HG02870 (cell line): ENCODE data around the gene TMEM273.

Source experiments
- ATAC-seq: cut with Tn5 transposase; IDR thresholded peaks from one replicate; pipeline ENCODE4 v1.9.1; 2021; ENCODE audit warnings: mild to moderate bottlenecking, moderate library complexity; ENCODE audit not compliant: unreplicated experiment

TMEM273 gene

DNA sequence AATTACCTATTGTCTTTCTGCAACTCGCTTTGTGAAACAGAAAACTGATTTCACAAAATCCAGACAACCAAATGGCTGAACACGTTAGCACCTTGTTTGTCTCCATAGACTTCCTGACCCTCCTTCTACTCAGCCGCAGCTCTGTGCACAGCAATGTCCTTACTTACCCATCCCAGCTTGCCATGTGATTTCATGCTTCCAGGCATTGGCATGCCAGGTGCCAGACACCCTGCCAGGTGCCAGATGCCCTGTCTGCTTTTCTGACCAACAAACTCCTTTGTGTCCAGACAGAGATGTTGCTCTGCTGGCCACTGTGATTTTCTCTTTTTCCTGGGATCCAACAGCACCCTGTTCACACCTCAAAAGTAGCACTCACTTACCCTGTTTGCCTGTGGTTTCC is 38.3 kb downstream of the TMEM273 start:
- ATAC-seq: no peak

DNA sequence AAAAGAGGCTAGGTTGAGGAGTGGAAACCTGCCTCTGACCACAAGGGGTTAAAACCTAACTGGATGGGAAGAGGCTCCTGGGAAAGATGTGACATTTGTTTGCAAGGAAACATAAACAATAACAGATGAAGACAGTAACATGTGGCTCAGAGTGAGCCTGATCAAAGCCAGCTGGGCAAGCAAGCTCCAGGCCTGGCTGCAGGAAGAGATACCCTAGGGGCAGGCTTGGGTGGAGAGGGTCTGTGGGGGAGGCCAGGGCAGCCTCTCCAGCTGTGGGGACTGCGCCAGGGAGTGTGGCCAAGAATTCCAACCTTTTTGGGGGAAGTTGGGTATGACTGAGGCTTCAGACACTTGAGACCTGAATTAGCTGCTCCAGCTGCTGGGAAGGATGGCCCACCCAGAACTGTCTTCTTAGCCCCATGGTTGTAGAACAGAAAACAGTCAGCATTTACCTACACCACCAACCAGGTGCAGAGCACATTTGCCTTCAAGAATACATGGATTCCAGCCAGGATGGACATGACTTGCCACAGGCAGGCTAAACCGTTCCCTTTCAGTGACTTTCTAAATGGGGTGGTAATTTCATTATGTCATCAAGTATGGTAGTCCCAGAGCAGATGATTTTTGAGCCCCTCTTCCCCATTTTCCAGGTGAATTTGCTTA is 44.0 kb downstream of the TMEM273 start:
- no peak for ATAC-seq

DNA sequence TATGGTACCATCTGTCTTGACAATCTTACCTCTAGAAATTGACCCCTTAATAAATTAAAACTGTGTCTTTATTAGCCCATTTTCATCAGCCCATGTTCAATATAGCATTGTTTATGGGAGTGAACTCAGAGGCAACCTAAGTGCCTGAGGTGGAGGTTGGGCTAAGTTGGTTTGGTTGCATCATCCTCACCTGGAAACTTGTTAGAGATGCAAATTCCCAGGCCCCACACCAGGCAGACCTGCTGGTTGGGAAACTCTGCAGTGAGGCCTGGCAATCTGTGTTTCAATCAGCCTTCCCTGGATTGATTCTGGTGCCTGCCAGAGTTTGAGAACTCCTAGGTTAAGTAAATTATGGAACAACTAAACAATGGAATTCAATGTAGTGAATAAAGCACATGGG is 44.9 kb downstream of the TMEM273 start:
- no peak for ATAC-seq

DNA sequence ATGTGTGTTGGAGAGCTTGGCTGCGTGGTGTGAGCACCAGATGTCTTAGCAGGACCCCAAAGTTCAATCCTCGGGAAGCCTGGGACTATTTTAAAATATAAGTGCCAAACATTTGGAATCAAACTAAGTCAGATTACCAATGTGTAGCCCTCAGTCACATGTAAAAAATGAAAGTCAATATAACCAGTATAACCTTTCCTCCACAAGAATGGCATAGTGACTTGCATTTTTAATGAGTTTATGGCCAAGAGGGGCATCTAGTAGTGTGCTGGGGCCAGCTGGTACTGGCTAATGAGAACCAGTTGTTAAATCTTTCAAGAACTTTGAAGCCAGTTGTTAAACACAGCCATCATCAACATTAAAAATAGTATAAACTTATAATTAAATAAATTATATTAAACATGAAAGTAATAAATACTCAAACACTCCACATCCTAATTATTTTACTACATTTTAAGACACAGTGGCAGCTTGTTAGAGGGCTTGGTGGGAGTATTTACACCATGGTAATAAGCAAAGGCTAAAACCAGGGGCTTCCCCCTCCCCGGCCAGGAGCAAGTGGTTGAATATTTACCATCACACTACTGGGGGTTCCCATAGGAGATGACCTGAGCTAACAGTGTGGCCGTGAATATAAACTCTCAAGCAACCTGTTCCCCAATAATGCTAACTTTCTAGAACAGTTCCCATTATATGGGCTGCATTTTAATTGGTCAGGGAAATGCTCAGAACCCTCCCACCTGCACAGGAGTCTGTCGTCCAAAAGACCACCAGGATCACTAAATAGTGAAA is 46.5 kb downstream of the TMEM273 start:
- no peak for ATAC-seq

DNA sequence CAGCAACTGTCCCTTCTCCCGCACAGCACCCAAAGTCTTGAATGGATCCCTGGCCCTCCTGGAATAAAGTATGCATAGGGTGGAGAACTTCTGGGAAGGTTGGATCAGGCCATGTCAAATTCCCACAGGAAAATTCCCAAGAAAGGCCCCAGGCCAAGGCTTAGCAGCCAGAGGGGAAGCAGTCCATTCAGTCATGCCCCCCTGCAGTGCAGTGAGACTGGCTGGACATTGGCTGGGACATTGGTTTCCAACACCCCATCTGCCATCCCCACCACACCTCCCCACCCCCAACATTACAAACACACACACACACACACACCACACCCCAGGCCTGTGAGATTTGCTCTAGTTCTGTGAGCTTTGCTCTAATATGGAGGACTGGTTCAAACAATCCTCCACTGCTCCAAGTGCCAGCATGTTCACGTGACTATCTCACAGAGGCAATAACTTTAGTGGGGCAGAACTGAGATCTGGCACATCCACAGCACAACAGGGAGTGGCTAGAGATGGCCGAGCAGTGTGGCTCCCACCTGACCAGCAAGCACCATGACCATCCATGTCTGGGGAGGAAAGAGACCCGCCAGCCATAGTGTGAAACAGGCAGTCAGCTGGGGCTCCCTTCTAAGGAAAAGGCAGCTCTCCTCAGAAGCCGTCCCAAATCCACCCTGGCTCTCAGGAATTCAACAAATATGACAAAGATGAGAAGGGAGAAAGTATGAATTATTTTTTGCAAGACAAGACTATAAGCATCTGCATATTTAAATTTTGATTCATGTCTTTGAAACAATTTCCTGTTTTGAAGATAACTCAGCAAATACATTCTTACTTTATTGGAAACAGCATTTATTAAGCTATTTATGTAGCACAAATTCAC is 47.6 kb downstream of the TMEM273 start:
- ATAC-seq: no peak

DNA sequence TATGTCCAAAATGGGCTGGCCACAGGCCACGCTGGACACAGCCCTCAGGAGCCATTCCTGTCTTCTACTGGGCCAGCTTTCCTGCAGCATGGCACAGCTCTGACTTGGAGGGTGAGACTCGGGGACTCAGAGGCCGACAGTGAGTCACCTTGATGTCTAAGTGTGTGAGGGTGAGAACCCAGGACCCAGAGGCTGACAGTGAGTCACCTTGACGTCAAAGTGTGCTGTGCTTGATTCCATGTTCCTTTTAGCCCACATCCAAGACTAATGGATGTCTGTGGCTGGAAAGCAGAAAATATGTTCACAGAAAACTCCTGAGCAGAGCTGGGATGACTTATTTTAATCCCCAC is 48.4 kb downstream of the TMEM273 start:
- no peak for ATAC-seq

DNA sequence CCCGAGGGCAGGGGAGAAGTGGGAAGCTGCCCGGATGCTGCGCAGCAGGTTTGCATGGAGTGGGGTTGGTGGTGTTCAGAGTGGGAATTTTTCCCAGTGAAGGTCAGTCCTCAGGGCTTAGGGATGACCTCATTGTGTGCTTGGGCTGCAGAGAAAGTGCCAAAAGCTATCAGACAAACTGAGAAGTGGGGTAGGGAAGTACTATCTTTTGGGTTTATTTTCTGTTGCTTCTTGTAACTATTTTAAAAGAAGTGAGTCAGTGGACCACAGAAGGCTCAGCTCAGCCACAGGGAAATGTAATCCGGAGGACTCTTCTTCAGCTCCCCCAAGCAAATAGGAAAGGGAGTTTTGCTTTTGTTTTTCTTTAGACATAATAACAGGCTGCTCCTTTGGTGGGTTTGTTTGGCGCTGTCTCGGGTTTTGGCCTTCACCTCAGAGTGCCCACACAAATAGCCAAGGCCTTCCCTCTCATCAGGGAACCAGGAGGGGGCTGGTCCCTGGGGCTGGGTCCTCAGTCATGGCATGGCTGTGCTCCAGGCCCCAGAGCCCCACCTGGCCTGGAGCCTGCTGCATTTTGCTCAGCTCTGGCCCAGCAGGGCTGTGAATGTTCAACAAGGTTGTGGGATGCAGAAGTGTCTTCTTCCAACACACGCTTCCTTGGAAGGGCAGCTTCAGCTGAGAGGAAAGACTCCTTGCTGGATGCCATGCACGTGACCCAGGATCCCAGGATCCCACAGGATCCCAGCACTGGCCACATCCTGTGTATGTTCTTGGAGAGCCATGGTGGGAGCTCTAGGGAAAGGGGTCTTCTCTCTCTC is 49.0 kb downstream of the TMEM273 start:
- ATAC-seq: no peak

DNA sequence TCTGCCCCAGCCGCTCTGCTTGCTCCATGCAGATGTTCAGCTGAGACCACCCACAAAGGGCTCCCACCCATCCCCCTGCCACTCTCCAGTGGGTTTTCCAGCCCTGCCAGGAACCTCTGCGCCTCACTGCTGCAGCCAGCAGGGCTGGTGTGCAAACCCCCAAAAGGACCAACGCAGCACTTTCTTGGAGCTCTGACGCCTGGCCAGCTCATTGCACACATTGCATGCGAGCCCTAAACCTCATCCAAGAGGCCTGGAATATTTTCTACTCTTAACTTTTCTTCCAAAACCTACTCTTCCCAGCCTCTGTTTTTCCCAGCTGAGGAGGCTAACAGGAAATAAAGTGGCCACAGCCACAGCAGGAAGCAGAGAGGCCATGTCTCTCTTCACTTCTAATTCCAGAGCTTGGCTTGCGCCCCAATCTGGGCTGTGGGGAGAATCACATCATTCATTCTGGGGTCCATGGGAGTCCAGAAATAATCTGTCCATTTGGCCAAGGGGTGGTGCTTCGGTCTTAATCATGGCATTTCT is 49.8 kb downstream of the TMEM273 start:
- no peak for ATAC-seq

DNA sequence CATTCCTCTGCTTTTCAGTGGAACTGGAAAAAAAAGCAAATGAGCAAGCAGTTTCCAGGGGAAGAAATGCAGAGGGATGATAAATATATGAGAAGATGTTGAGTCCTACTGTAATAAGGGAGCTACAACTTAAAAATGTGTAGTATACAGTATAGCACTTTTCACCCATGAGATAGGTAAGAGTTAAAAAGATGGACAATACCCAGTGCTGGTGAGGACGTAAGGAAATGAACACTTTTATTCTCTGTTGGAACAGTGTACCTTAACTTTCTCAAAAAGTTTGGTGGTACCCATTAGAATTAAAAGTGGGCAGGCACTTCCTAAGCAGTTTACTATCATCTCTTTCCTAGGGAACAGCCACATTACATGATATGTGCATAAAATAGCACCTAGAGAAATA is 51.7 kb downstream of the TMEM273 start:
- no peak for ATAC-seq

DNA sequence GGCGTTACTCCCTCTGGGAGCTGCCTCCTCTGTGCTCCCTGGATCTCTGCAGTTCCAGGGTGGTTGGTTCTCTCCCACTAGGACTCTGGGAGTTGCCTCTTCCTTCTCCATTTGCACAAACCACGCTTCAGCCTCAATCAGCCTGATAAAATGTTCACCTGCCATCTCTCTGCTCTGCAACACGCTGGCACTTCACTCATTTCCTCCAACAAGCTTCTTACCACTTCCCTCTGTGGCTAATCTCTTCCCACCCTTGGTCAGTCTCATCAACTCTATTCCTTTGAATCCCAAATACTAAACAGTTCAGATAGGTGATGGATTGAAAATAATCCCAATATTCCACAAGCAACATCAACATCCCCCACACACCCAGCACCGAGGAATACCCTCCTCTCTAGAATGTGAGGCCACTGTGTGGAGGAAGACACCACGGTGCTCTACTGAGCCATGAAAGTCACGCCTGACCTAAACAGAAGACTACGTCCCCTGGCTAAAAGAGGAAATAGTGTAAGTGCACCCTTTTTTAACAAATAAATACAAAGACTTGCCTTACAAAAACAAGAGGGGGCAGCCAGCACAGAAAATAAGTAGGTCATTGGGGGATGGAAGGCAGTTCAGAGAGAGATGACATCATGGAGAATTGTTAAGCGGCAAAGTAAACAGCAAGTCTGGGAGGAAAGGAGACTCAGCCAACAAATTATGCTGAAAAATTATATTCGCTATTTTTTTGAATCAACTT is 52.4 kb downstream of the TMEM273 start:
- no peak for ATAC-seq

DNA sequence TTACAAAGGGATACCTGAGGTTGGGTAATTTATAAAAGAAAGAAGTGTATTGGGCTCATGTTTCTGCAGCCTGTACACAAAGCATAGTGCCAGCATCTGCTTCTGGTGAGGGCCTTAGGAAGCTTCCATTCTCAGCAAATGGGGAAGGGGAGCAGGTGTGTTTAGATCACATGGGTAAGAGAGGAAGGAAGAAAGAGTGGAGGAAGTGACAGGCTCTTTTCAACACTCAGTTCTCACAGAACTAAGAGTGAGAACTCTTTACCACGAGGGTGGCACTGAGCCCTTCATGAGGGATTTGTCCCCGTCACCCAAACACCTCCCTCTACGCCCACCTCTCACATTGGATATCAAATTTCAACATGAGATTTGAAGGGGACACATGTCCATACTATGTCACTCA is 53.9 kb downstream of the TMEM273 start:
- no peak for ATAC-seq

DNA sequence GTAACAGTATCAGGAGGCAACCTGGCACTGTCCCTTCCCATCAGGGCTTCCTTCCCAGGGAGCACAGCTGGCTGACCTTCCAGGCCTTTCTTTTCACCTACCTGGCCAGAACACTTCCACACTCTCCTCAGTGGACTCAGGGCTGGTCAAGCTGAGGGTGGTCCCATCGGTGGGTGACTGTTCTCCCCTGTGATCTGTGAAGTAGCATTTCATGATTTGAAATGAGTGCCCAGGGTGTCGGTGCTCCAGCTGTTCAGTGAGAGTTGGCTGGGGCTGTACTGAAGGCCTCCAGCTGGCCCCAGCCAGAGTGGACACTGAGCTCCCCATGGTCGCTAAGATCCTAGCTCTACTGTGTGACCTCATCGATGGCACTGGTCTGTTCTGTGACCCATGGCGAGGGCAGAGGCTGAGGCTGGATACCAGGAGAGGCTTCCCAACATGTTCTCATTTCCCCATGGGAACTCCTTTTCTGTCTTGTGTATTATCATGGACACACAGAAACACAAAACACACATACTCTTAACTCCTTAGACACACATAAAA is 54.4 kb downstream of the TMEM273 start, which contains the start of gene FAM170B:
Gene FAM170B, minus strand, starts transcription at position 316 of the 543 bp plus-strand sequence. Its CDS starts 103 bp downstream, at position 213.
- ATAC-seq: no peak

DNA sequence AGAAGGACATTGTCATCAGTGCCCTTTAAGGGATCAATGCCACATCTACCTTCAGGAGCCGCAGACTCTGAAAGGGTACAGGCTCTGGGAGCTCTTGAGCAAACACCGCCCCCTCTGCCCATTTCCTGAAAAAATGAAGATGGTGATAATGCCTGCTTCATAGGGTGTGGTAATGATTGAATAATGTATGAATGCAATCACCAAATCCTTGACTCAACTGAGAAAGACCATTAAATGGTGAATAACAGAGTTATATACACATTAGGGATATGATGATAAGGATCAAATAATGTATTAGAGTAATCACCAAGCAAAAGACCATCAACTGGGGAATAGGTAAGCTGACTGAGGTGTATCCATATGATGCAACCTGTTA is 55.8 kb downstream of the TMEM273 start:
- ATAC-seq: no peak

DNA sequence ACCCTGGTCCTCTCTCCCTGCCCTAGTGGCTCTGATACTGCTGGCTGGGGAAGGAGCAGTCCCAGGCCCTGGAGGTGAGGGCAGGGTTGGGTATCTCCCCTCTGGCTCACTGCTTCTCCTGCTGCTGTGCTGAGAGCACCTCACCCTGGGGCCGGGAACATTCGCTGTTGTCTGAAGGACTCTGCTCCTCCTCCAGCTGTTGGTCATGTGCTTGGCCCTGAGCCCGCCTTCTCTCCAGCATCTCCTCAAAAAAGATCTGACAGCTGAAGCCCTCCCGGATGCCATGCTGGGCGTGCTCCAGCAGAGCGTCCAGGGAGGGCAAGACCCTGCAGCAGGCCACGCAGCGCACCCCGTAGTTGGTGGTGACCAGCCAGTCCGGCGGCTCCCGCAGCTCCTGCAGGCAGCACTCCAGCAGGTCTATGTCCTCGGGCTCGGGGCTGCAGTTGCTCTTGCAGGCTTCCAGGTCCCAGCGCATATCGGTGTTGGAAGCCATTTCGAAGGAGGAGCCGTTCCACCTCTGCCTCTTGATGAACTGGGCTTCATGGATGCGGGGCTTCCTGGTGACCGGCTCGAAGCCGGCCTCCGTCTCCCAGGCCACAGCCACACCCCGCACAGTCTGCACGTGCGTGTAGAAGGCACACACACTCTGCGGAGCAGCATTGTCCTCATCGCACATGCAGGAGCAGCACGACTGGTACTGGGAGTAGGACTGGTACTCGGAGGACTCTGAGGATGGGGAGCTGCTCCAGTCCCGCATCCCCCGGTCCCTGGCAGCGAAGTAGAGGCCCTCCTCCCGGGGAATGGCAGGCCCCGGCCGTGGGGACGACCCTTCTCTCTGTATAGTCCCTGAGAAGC is 56.5 kb downstream of the TMEM273 start:
- no peak for ATAC-seq

DNA sequence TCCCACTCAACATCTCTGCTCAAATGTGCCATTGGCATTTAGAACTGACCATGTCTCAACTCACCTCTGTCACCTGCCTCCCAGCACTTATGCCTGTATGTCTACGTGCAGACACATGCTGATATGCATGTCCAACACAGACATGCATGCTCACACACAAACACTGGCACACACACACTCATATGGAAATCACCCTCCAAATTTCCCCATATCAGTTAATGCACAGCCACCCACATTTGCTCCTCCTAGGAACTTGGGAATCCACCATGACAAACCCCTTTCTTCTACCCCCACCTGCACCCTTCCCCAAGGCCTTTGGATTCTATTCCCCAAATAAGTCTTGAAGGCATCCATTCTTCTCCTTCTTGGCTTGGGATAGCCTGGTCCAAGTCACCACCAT is 58.8 kb downstream of the TMEM273 start:
- ATAC-seq: no peak

DNA sequence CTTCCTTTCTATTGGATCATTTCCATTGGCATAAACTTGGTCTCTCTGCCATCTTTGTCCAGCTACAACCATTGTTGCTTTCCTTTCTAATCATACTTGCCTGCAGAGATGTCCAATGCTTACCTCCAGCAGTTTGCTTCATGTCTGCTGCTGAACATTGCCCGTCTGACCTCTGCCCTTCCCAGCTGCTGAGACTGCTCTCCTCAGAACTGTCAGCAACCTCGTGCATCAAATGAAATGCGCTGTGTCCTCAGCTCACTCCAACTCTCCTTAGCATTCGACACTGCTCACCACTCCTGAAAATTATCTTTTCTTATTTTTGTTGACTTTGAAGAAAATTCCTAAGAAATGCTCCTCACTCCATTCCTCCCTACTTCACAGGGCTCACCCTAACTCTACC is 59.3 kb downstream of the TMEM273 start:
- ATAC-seq: no peak

DNA sequence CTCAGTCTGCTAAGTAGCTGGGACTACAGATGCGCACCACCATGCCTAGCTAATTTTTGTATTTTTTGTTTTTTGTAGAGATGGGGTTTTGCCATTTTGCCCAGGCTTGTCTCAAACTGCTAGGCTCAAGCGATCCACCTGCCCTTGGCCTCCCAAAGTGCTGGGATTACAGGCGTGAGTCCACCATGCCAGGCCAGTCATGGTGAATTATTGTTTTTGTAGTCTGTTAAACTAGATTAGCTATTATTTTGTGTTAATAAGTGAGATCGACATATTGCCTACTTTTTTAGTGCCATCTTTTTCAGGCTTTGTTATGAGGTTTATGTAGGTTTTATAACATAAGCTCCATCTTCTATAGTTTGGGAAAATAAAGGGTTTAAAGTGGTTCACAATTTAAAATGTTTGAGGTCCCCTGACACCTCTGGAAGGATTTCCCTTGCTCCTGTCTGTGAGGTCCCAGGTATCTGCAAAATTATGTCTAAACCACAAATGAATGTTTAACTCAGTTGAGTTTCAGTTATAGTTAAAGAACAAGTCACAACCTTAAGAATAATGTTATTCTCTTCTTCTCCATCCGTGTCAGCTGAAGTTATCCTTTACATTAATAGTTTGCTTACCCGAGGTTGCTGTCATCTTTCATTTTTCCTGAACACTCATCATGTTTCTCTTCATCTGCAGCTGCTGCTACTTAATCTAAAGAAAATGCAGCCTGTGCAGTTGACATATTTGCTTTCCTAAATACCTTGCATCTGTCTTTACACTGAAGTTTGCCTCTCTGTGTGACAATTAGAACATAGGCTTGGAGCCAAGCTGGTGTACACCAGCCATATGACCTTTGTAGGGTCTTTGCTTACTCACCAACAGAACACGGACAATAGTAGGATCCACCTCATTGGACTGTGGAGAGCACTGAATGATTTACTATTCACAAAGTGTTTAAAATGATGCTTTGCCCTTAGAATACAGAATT is 63.9 kb downstream of the TMEM273 start:
- ATAC-seq: no peak

DNA sequence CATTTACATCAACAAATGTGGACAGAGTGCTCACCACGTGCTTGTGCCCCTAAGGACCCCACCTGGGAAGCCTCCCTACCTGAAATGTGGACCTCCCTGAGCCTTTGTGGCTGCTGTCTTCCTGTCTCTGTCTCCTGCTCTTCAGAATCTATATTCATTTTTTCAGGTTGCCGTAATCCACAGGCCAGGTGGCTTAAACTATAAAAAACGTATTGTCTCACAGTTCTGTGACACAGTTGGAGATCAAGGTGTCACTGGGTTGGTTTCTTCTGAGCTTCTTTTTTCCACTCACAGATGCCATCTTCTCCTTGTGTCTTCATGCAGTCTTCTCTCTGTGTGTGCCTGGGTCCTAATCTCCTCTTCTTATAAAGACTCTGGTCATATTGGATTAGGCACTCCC is 67.3 kb downstream of the TMEM273 start:
- ATAC-seq: no peak
